Suprapubic skin (tissue), 3 donors: ENCODE measurements around the gene KLK1.

Experiments used
- POLR2A ChIP-seq, 2 donors: fragments of 450-650 bp; IDR thresholded peaks; one replicate each; pipeline ENCODE4 v1.6.1; 2017; ENCODE audit warnings: antibody characterized with exemption in 2 of 2, mild to moderate bottlenecking in 2 of 2, moderate library complexity in 2 of 2
- TF ChIP-seq, protein P1 (sequence below), 2 donors: fragments of 200-600 bp in 1 of 2; fragments of 450-650 bp in 1 of 2; sonication (generic) in 1 of 2; IDR thresholded peaks; one replicate each; pipeline ENCODE4 v1.5.1; 2016 to 2019; ENCODE audit warnings: antibody characterized with exemption in 2 of 2, mild to moderate bottlenecking in 1 of 2, moderate library complexity in 1 of 2

DNA sequence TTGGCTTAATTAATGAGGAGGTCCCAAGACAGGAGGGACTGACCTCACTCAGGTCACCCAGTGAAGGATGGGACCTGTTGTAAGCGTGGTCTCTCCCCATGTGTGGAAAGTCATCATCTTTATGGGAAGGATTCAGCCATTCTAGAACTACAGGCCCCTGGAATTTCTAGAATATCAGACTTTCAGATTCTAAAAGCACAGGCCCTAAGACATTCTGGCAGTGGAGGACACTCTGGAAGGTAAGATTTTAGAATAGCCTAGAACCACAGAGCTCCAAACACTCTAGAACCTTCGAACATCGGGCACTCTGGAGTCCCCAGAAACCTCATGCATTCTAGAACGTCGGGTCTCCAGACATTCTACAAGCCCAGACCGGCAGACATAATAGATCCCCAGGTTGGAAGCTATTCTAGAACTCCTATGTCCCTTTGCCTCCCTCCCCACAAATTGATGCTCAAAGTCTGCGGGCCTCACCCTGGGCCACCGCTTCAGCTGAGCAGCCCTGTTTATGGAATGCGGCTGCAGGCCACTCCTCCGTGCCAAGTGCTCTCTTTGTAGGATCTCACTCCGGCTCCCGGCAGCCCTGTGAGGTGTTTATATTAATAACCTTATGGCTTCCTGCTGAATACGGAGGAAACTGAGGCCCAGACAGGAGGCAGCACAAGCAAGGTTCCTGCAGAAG is 11.7 kb upstream of the KLK1 start:
- no peak for TF ChIP-seq POLR2A (IDR thresholded peaks at IDR 0.05)
- TF ChIP-seq, protein P1, sequence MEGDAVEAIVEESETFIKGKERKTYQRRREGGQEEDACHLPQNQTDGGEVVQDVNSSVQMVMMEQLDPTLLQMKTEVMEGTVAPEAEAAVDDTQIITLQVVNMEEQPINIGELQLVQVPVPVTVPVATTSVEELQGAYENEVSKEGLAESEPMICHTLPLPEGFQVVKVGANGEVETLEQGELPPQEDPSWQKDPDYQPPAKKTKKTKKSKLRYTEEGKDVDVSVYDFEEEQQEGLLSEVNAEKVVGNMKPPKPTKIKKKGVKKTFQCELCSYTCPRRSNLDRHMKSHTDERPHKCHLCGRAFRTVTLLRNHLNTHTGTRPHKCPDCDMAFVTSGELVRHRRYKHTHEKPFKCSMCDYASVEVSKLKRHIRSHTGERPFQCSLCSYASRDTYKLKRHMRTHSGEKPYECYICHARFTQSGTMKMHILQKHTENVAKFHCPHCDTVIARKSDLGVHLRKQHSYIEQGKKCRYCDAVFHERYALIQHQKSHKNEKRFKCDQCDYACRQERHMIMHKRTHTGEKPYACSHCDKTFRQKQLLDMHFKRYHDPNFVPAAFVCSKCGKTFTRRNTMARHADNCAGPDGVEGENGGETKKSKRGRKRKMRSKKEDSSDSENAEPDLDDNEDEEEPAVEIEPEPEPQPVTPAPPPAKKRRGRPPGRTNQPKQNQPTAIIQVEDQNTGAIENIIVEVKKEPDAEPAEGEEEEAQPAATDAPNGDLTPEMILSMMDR (IDR thresholded peaks at IDR 0.05) = no peak
